Measurements from ENCODE around the gene TARBP1.

Gene TARBP1

GRCh38 chr1:234489698-234490077 lies 10.7 kb upstream of the TARBP1 start:
- Histone ChIP-seq H3K4me1 (ENCODE audit: control insufficient read depth, insufficient read depth, low read length) (peaks cover 10% of the 10 kb centered on the region), H3K9me3 (replicated peaks; ENCODE audit: low read length) (no peaks in the 10 kb centered on the region), H3K36me3 (ENCODE audit: insufficient read depth, low read length) (no peaks in the 10 kb centered on the region), H3K4me3 (ENCODE audit: low read length) (no peak overlapping the region), H3K27me3 (ENCODE audit: control insufficient read depth, insufficient read depth, low read length) (no peaks in the 10 kb centered on the region), H3K4me2 (ENCODE audit: low read length) (no peak overlapping the region), H3K9ac (ENCODE audit: low read depth, low read length) (no peak overlapping the region)

- Histone ChIP-seq H3K4me2 (ENCODE audit: low read length) (no peak overlapping the region), H3K36me3 (ENCODE audit: insufficient read depth, low read length) (no peaks in the 10 kb centered on the region), H3K9ac (ENCODE audit: low read depth, low read length) (no peak overlapping the region), H3K4me3 (ENCODE audit: low read length) (no peak overlapping the region), H3K4me1 (ENCODE audit: control insufficient read depth, insufficient read depth, low read length) (peaks cover 5% of the 10 kb centered on the region), H3K27me3 (ENCODE audit: control insufficient read depth, insufficient read depth, low read length) (no peaks in the 10 kb centered on the region), H3K9me3 (replicated peaks; ENCODE audit: low read length) (no peaks in the 10 kb centered on the region)
Observed at GRCh38 chr1:234489007-234489697, 10.2 kb upstream of the TARBP1 start.

GRCh38 chr1:234488054-234489006 lies 9.4 kb upstream of the TARBP1 start:
- no peaks in the 10 kb centered on the region for H3K27me3 ChIP-seq (ENCODE audit: control insufficient read depth, insufficient read depth, low read length)
- H3K36me3 ChIP-seq (ENCODE audit: insufficient read depth, low read length): no peaks in the 10 kb centered on the region
- no peak overlapping the region for H3K4me3 ChIP-seq (ENCODE audit: low read length)
- H3K4me2 ChIP-seq (ENCODE audit: low read length): no peak overlapping the region
- no peak overlapping the region for H3K9ac ChIP-seq (ENCODE audit: low read depth, low read length)
- H3K9me3 ChIP-seq (replicated peaks; ENCODE audit: low read length): no peaks in the 10 kb centered on the region
- peaks cover 5% of the 10 kb centered on the region for H3K4me1 ChIP-seq (ENCODE audit: control insufficient read depth, insufficient read depth, low read length)

- H3K4me3 ChIP-seq (ENCODE audit: low read length): no peak overlapping the region
- H3K36me3 ChIP-seq (ENCODE audit: insufficient read depth, low read length): no peaks in the 10 kb centered on the region
- H3K9ac ChIP-seq (ENCODE audit: low read depth, low read length): peak overlapping the region; percentile 4
Observed at GRCh38 chr1:234486858-234487840, 8.2 kb upstream of the TARBP1 start.

GRCh38 chr1:234484991-234485739 lies 6.2 kb upstream of the TARBP1 start:
- Histone ChIP-seq H3K4me1 (ENCODE audit: control insufficient read depth, insufficient read depth, low read length) (peaks cover 5% of the 10 kb centered on the region), H3K36me3 (ENCODE audit: insufficient read depth, low read length) (no peaks in the 10 kb centered on the region), H3K27me3 (ENCODE audit: control insufficient read depth, insufficient read depth, low read length) (peaks cover 24% of the 10 kb centered on the region), H3K4me2 (ENCODE audit: low read length) (no peak overlapping the region), H3K4me3 (ENCODE audit: low read length) (no peak overlapping the region), H3K9me3 (replicated peaks; ENCODE audit: low read length) (no peaks in the 10 kb centered on the region), H3K9ac (ENCODE audit: low read depth, low read length) (no peak overlapping the region)

More at GRCh38 chr1:234486858-234487840, 8.2 kb upstream of the TARBP1 start:
- Histone ChIP-seq H3K4me1 (ENCODE audit: control insufficient read depth, insufficient read depth, low read length) (peaks cover 5% of the 10 kb centered on the region), H3K27me3 (ENCODE audit: control insufficient read depth, insufficient read depth, low read length) (peaks cover 12% of the 10 kb centered on the region), H3K9me3 (replicated peaks; ENCODE audit: low read length) (no peaks in the 10 kb centered on the region), H3K4me2 (ENCODE audit: low read length) (no peak overlapping the region)

- Histone ChIP-seq H3K27me3 (ENCODE audit: control insufficient read depth, insufficient read depth, low read length) (peaks cover 27% of the 10 kb centered on the region), H3K4me2 (ENCODE audit: low read length) (no peak overlapping the region), H3K36me3 (ENCODE audit: insufficient read depth, low read length) (no peaks in the 10 kb centered on the region), H3K4me1 (ENCODE audit: control insufficient read depth, insufficient read depth, low read length) (peaks cover 7% of the 10 kb centered on the region), H3K9me3 (replicated peaks; ENCODE audit: low read length) (no peaks in the 10 kb centered on the region), H3K4me3 (ENCODE audit: low read length) (no peak overlapping the region), H3K9ac (ENCODE audit: low read depth, low read length) (no peak overlapping the region)
Observed at GRCh38 chr1:234484218-234484617, 5.2 kb upstream of the TARBP1 start.

- no peak overlapping the region for H3K9ac ChIP-seq (ENCODE audit: low read depth, low read length)
- no peaks in the 10 kb centered on the region for H3K36me3 ChIP-seq (ENCODE audit: insufficient read depth, low read length)
- H3K4me1 ChIP-seq (ENCODE audit: control insufficient read depth, insufficient read depth, low read length): peaks cover 13% of the 10 kb centered on the region
- no peak overlapping the region for H3K4me2 ChIP-seq (ENCODE audit: low read length)
- no peaks in the 10 kb centered on the region for H3K9me3 ChIP-seq (replicated peaks; ENCODE audit: low read length)
- H3K27me3 ChIP-seq (ENCODE audit: control insufficient read depth, insufficient read depth, low read length): peaks cover 27% of the 10 kb centered on the region
- no peak overlapping the region for H3K4me3 ChIP-seq (ENCODE audit: low read length)
Observed at GRCh38 chr1:234481771-234482170, 2.8 kb upstream of the TARBP1 start.

GRCh38 chr1:234479866-234480265 lies 887 bp upstream of the TARBP1 start:
- Histone ChIP-seq H3K4me2 (ENCODE audit: low read length) (no peak overlapping the region), H3K36me3 (ENCODE audit: insufficient read depth, low read length) (no peaks in the 10 kb centered on the region), H3K9me3 (replicated peaks; ENCODE audit: low read length) (no peaks in the 10 kb centered on the region), H3K4me3 (ENCODE audit: low read length) (no peak overlapping the region), H3K27me3 (ENCODE audit: control insufficient read depth, insufficient read depth, low read length) (peaks cover 27% of the 10 kb centered on the region), H3K4me1 (ENCODE audit: control insufficient read depth, insufficient read depth, low read length) (peaks cover 13% of the 10 kb centered on the region), H3K9ac (ENCODE audit: low read depth, low read length) (no peak overlapping the region)

GRCh38 chr1:234479310-234479559 lies 256 bp upstream of the TARBP1 start:
- Histone ChIP-seq H3K36me3 (ENCODE audit: insufficient read depth, low read length) (no peaks in the 10 kb centered on the region), H3K9me3 (replicated peaks; ENCODE audit: low read length) (no peaks in the 10 kb centered on the region), H3K9ac (ENCODE audit: low read depth, low read length) (peak overlapping the region; percentile 86), H3K4me1 (ENCODE audit: control insufficient read depth, insufficient read depth, low read length) (peaks cover 13% of the 10 kb centered on the region), H3K27me3 (ENCODE audit: control insufficient read depth, insufficient read depth, low read length) (peaks cover 27% of the 10 kb centered on the region), H3K4me3 (ENCODE audit: low read length) (peak overlapping the region; percentile 100), H3K4me2 (ENCODE audit: low read length) (peak overlapping the region; percentile 98)

- Histone ChIP-seq H3K4me3 (ENCODE audit: low read length) (peak overlapping the region; percentile 100), H3K36me3 (ENCODE audit: insufficient read depth, low read length) (no peaks in the 10 kb centered on the region), H3K9me3 (replicated peaks; ENCODE audit: low read length) (no peaks in the 10 kb centered on the region), H3K9ac (ENCODE audit: low read depth, low read length) (peak overlapping the region; percentile 86), H3K4me2 (ENCODE audit: low read length) (peak overlapping the region; percentile 98), H3K4me1 (ENCODE audit: control insufficient read depth, insufficient read depth, low read length) (peaks cover 13% of the 10 kb centered on the region), H3K27me3 (ENCODE audit: control insufficient read depth, insufficient read depth, low read length) (peaks cover 25% of the 10 kb centered on the region)
Observed at GRCh38 chr1:234478152-234478480, 863 bp downstream of the TARBP1 start.
